Glutamatergic neuron (in vitro differentiated cells): ENCODE results near the gene TCEA3. TPM values are rescaled to one million over a fixed set of nuclear protein-coding genes. Genes with fewer than 3 reads are reported as not detected.
A peak's percentile ranks its signal among the peaks of the same experiment; 100 is the strongest.

Source experiments
- DNase-seq: peaks from one replicate; pipeline ENCODE4 v3.0.0; 2022
- H3K27ac Mint-ChIP-seq: one replicate; pipeline ENCODE4 v1.8.0; 2020; ENCODE audit warnings: mild to moderate bottlenecking, mixed read lengths, inconsistent platforms; ENCODE audit not compliant: unreplicated experiment
- H3K27me3 Mint-ChIP-seq: one replicate; pipeline ENCODE4 v1.8.0; 2020; ENCODE audit warnings: mild to moderate bottlenecking, moderate library complexity, mixed read lengths, inconsistent platforms; ENCODE audit not compliant: unreplicated experiment
- H3K36me3 Mint-ChIP-seq: one replicate; pipeline ENCODE4 v1.8.0; 2020; ENCODE audit warnings: mild to moderate bottlenecking, mixed read lengths, inconsistent platforms; ENCODE audit not compliant: unreplicated experiment
- H3K4me1 Mint-ChIP-seq: one replicate; pipeline ENCODE4 v1.8.0; 2020; ENCODE audit warnings: mild to moderate bottlenecking, low read depth, mixed read lengths, inconsistent platforms; ENCODE audit not compliant: unreplicated experiment
- H3K4me3 Mint-ChIP-seq: one replicate; pipeline ENCODE4 v1.8.0; 2020; ENCODE audit warnings: mild to moderate bottlenecking, mixed read lengths, inconsistent platforms; ENCODE audit not compliant: unreplicated experiment
- H3K9me3 Mint-ChIP-seq: one replicate; pipeline ENCODE4 v1.8.0; 2020; ENCODE audit warnings: mild to moderate bottlenecking, moderate library complexity, mixed read lengths, inconsistent platforms; ENCODE audit not compliant: unreplicated experiment
- total RNA-seq: library from RNA; stranded (reverse); fragmentation: NEBNext Ultra II Directional; extraction: Animal tissue kit (Norgen Biotek cat#: 25700); gene quantifications from one replicate; pipeline ENCODE4 v1.2.1, GENCODE V29; 2021; ENCODE audit not compliant: unreplicated experiment
- TF ChIP-seq, protein P1 (sequence below): fragments of 200-600 bp; sonication (generic); IDR thresholded peaks from one replicate; pipeline ENCODE4 v1.5.0; 2021; ENCODE audit not compliant: partially characterized antibody, unreplicated experiment

TCEA3 gene
- total RNA-seq, 1 donor from 2014 or later = 0.83 TPM

DNA sequence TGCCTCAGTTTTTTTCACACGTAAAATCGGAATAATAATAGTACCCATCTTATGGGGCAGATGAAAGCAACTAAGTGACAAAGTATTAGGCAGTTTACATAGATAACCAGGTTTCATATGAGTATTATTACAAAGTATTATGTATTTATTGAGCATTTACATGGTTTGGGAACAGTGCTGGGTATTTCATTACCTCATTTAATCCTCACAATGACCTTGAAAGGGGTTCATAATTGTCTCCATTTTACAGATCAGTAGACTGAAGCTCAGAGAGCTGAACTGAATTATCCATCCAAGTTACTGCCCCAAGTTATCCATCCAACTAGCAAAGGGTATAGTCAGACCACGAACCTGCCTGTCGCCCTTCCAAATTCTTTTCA, 21.2 kb downstream of the TCEA3 start:
- TF ChIP-seq, protein P1, sequence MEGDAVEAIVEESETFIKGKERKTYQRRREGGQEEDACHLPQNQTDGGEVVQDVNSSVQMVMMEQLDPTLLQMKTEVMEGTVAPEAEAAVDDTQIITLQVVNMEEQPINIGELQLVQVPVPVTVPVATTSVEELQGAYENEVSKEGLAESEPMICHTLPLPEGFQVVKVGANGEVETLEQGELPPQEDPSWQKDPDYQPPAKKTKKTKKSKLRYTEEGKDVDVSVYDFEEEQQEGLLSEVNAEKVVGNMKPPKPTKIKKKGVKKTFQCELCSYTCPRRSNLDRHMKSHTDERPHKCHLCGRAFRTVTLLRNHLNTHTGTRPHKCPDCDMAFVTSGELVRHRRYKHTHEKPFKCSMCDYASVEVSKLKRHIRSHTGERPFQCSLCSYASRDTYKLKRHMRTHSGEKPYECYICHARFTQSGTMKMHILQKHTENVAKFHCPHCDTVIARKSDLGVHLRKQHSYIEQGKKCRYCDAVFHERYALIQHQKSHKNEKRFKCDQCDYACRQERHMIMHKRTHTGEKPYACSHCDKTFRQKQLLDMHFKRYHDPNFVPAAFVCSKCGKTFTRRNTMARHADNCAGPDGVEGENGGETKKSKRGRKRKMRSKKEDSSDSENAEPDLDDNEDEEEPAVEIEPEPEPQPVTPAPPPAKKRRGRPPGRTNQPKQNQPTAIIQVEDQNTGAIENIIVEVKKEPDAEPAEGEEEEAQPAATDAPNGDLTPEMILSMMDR = no peak
- DNase-seq = no peak
- Mint-ChIP-seq H3K4me3 (peak overlapping the region; percentile 31), H3K36me3 (no peaks in the 10 kb centered on the region), H3K4me1 (no peaks in the 10 kb centered on the region), H3K9me3 (no peaks in the 10 kb centered on the region), H3K27me3 (no peaks in the 10 kb centered on the region), H3K27ac (no peak overlapping the region)

DNA sequence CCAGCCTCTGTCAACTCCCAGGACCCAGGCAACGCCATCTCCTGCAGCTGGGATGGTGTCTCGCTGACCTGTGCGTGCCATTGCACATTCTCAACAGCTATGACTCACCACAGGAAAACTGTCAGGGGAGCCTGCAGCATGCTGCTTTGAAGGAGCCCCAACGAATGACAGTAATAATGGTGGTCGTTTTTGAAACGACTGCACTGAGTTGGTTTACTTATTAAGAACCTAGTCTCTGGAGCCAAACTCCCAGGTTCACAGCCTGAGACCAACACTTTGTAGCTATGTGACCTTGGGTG, 21.6 kb downstream of the TCEA3 start:
- TF ChIP-seq, protein P1 = no peak
- H3K4me1 Mint-ChIP-seq = no peaks in the 10 kb centered on the region
- DNase-seq = no peak
- H3K36me3 Mint-ChIP-seq = no peaks in the 10 kb centered on the region
- no peaks in the 10 kb centered on the region for H3K27me3 Mint-ChIP-seq
- no peak overlapping the region for H3K27ac Mint-ChIP-seq
- H3K9me3 Mint-ChIP-seq = no peaks in the 10 kb centered on the region
- no peak overlapping the region for H3K4me3 Mint-ChIP-seq

DNA sequence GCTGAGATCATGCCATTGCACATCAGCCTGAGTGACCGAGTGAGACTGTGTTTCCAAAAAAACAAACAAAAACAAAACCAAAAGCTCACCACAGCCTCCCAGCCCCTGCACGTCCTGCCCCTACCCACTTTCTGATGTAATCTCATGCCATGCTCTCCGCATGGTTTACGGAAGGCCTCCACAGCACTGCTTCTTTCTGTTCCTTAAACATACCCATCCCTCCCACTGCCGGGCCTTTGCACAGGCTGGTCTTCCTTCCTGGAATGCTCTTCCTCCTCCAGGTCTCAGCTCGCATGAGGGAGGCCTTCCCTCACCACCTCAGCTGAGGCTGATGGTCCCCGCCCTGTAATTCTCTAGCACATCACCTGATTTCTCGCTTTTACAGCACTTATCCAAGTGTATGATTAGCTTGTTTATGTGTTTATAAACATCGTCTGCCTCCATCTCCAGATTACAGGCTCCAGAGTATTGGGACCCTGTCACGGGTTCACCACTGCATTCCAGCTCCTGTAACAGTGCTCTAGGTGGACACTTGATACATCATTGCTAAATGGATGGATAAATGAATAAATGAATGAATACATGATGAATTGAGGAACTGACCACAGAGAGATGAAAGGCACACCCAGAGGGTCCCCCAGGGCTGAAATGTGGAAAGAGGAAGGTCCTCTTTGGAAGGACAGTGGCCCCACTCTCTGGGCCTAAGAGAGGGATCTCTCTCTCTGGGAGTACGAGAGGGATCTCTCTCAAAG, 22.1 kb downstream of the TCEA3 start:
- no peak overlapping the region for H3K4me3 Mint-ChIP-seq
- H3K4me1 Mint-ChIP-seq = no peaks in the 10 kb centered on the region
- DNase-seq = no peak
- H3K36me3 Mint-ChIP-seq = no peaks in the 10 kb centered on the region
- no peaks in the 10 kb centered on the region for H3K27me3 Mint-ChIP-seq
- H3K27ac Mint-ChIP-seq = no peak overlapping the region
- TF ChIP-seq, protein P1 = no peak
- H3K9me3 Mint-ChIP-seq = no peaks in the 10 kb centered on the region

DNA sequence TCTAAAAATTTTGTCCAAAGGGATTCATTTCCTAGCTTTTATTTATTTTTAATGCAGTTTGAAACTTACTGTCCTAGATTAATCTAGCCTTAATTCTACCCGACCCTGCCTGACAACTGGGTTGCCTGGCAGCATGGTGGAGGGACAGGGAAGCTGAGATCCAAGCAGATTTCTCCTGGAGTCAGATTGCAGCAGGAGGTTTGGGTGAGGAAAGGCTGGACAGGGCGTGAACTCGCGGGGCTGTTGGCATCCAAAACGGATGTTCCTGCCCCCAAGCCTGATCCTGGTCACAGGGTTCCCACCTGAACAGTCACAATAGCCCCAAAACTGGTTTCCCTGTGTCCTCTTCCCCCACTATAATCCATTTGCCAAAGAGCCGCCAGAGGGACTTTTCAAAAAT, 23.2 kb downstream of the TCEA3 start:
- H3K4me1 Mint-ChIP-seq = no peaks in the 10 kb centered on the region
- H3K4me3 Mint-ChIP-seq = no peak overlapping the region
- no peaks in the 10 kb centered on the region for H3K36me3 Mint-ChIP-seq
- H3K27me3 Mint-ChIP-seq = peaks cover 8% of the 10 kb centered on the region
- no peak overlapping the region for H3K27ac Mint-ChIP-seq
- no peak for DNase-seq
- no peaks in the 10 kb centered on the region for H3K9me3 Mint-ChIP-seq
- TF ChIP-seq, protein P1 = no peak

DNA sequence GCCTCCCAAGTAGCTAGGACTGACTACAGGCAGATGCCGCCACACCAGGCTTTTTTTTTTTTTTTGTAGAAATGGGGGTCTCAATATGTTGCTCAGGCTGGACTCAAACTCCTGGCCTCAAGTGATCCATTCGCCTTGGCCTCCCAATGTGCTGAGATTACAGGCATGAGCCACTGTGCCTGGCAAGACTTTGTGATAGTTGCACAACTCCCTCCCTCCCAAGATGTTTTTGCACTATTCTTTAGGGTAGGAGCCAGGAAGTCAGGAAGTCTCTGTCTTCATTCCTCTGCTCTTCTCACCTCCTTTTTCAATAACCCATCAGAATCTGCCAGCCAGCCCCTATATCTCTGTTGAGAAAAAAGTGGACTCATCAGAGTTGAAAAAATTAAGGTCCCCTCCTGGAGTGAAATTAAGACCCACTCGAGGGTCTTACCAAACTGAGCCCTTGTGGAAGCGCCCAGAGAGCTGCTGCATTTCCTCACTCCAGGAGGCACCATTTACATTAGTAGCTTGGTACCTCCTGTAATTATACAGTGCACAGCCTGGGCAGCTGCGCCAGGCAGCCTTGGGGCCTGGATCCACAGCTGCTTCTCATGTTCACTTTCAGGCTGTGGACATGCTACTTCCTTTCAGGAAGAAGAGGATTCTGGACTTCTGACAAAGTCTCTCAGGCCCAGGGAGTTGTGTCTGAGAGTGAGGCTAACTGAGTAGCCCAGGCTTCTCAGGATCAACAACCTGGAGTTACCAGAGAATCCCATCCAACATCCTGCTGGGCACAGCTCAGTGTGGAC, 24.0 kb downstream of the TCEA3 start:
- no peaks in the 10 kb centered on the region for H3K4me1 Mint-ChIP-seq
- peaks cover 13% of the 10 kb centered on the region for H3K27me3 Mint-ChIP-seq
- H3K4me3 Mint-ChIP-seq = no peak overlapping the region
- peaks cover 2% of the 10 kb centered on the region for H3K9me3 Mint-ChIP-seq
- H3K27ac Mint-ChIP-seq = no peak overlapping the region
- H3K36me3 Mint-ChIP-seq = no peaks in the 10 kb centered on the region
- TF ChIP-seq, protein P1 = no peak
- no peak for DNase-seq
